DND-41 (cell line): ENCODE data around the gene GAS5.

Source experiments
- ATAC-seq: fragments of 200-7000 bp; cut with Tn5 transposase; 3 replicates; pipeline ENCODE4 v1.9.1; 2021; ENCODE audit warnings: low read depth; ENCODE audit not compliant: insufficient read depth
- DNase-seq: peaks from one replicate; pipeline ENCODE4 v3.0.0-alpha.2; 2020
- H2AFZ ChIP-seq: 2 replicates; pipeline ENCODE4 v1.6.0; 2012; ENCODE audit warnings: low read depth, low read length
- H3K27ac ChIP-seq: 2 replicates; pipeline ENCODE4 v1.5.1; 2012; ENCODE audit warnings: low read length, inconsistent platforms
- H3K27me3 ChIP-seq: fragments of 200-600 bp; sonication (generic); 2 replicates; pipeline ENCODE4 v1.6.0; 2012; ENCODE audit warnings: low read length, mild to moderate bottlenecking, inconsistent platforms; ENCODE audit not compliant: insufficient read depth, poor library complexity
- H3K36me3 ChIP-seq: 2 replicates; pipeline ENCODE4 v1.5.1; 2012; ENCODE audit warnings: low read length, inconsistent platforms; ENCODE audit not compliant: insufficient read depth
- H3K4me1 ChIP-seq: 2 replicates; pipeline ENCODE4 v1.5.1; 2012; ENCODE audit warnings: mild to moderate bottlenecking, low read length; ENCODE audit not compliant: insufficient read depth
- H3K4me2 ChIP-seq: 2 replicates; pipeline ENCODE4 v1.6.0; 2012; ENCODE audit warnings: mild to moderate bottlenecking, moderate library complexity, low read length, inconsistent platforms; ENCODE audit not compliant: insufficient read depth
- H3K4me3 ChIP-seq, 2 experiments: fragments of 200-600 bp in 1 of 2; shearing (Covaris generic) in 1 of 2; 2 replicates each; pipeline ENCODE4 v1.5.1; 2012 to 2016; ENCODE audit warnings: inconsistent platforms in 2 of 2, low read length in 2 of 2, mild to moderate bottlenecking in 2 of 2, low read depth in 1 of 2, moderate library complexity in 1 of 2
- H3K79me2 ChIP-seq: 2 replicates; pipeline ENCODE4 v1.6.0; 2012; ENCODE audit warnings: low read length, inconsistent platforms; ENCODE audit not compliant: insufficient read depth
- H3K9ac ChIP-seq: 2 replicates; pipeline ENCODE4 v1.6.0; 2012; ENCODE audit warnings: low read depth, mild to moderate bottlenecking, inconsistent platforms, low read length, moderate library complexity
- H3K9me3 ChIP-seq: 2 replicates; pipeline ENCODE4 v1.5.1; 2012; ENCODE audit warnings: low read length, moderate library complexity, mild to moderate bottlenecking, inconsistent platforms; ENCODE audit not compliant: insufficient read depth, severe bottlenecking
- H4K20me1 ChIP-seq: 2 replicates; pipeline ENCODE4 v1.6.0; 2012; ENCODE audit warnings: low read length; ENCODE audit not compliant: insufficient read depth
- CTCF ChIP-seq: IDR thresholded peaks from 2 replicates; pipeline ENCODE4 v1.5.1; 2012; ENCODE audit warnings: borderline replicate concordance, low read length, moderate library complexity, mild to moderate bottlenecking; ENCODE audit not compliant: poor library complexity, severe bottlenecking; ENCODE audit errors: extremely low read depth
- EZH2 ChIP-seq: IDR thresholded peaks from 3 replicates; pipeline ENCODE4 v1.6.1; 2012; ENCODE audit warnings: borderline replicate concordance, low read depth, mild to moderate bottlenecking, moderate library complexity, low read length, inconsistent platforms; ENCODE audit not compliant: severe bottlenecking

GAS5 gene

GRCh38 chr1:173821680-173822079 lies 46.1 kb downstream of the GAS5 start:
- Histone ChIP-seq H3K79me2 (peaks cover 92% of the 10 kb centered on the region), H3K36me3 (peaks cover 37% of the 10 kb centered on the region), H3K4me3 (peak overlapping the region in 1 of 2 experiments; percentile 83; a peak in 1 of 4 replicates), H3K4me1 (peaks cover 47% of the 10 kb centered on the region), H3K9me3 (no peaks in the 10 kb centered on the region), H4K20me1 (no peaks in the 10 kb centered on the region; the same call in 1 of the 2 replicates), H3K27me3 (no peaks in the 10 kb centered on the region), H3K4me2 (peak overlapping the region; percentile 82), H2AFZ (no peak overlapping the region), H3K27ac (no peak overlapping the region), H3K9ac (no peak overlapping the region)
- DNase-seq (no peak), ATAC-seq (no peak)
- TF ChIP-seq CTCF (no peak), EZH2 (no peak)

- Histone ChIP-seq H3K4me2 (no peak overlapping the region), H3K9ac (no peak overlapping the region), H3K27ac (no peak overlapping the region), H3K79me2 (peaks cover 89% of the 10 kb centered on the region), H3K36me3 (peaks cover 36% of the 10 kb centered on the region), H2AFZ (no peak overlapping the region), H4K20me1 (no peaks in the 10 kb centered on the region; the same call in 1 of the 2 replicates), H3K4me1 (peaks cover 31% of the 10 kb centered on the region), H3K4me3 (no peak overlapping the region), H3K27me3 (no peaks in the 10 kb centered on the region), H3K9me3 (no peaks in the 10 kb centered on the region)
- TF ChIP-seq EZH2 (no peak), CTCF (no peak)
- ATAC-seq: no peak
- DNase-seq: no peak
Measured at GRCh38 chr1:173818459-173818858, 49.3 kb downstream of the GAS5 start.
